Measurements from ENCODE around the gene RBMS3.

GRCh38 chr3:29924783-29925561 lies 644.1 kb downstream of the RBMS3 start:
- TF ChIP-seq CTCF (IDR thresholded peaks at IDR 0.05) (no peak), POLR2A (IDR thresholded peaks at IDR 0.05) (no peak)

Data from thyroid gland (tissue), 4 donors.